Kidney glomerular epithelial cell (primary cell): ENCODE measurements around the gene CALHM1.

Source experiments
- DNase-seq: peaks from one replicate; lab custom pipeline; 2025; lab: John Stamatoyannopoulos, UW

Gene CALHM1

GRCh38 chr10:103455235-103455634 is 3.5 kb downstream of the CALHM1 start:
- no peak for DNase-seq

GRCh38 chr10:103454026-103454425 is 4.7 kb downstream of the CALHM1 start:
- DNase-seq = no peak

- no peak for DNase-seq
Observed at GRCh38 chr10:103452506-103453230, 6.0 kb downstream of the CALHM1 start.

- no peak for DNase-seq
Observed at GRCh38 chr10:103451831-103452505, 6.7 kb downstream of the CALHM1 start, which contains the start of gene CALHM2. TSS of gene CALHM2 (minus strand) at chr10:103452370. CDS start at chr10:103449941, 2,429 bp downstream.

GRCh38 chr10:103451091-103451813 is 7.4 kb downstream of the CALHM1 start:
- no peak for DNase-seq

- no peak for DNase-seq
Observed at GRCh38 chr10:103450201-103450695, 8.5 kb downstream of the CALHM1 start.

GRCh38 chr10:103449208-103450144 is 9.2 kb downstream of the CALHM1 start:
- no peak for DNase-seq

GRCh38 chr10:103448746-103449145 is 10.0 kb downstream of the CALHM1 start:
- peak; percentile 4 for DNase-seq

- no peak for DNase-seq
Observed at GRCh38 chr10:103447187-103447586, 11.5 kb downstream of the CALHM1 start.

GRCh38 chr10:103445767-103446567 is 12.7 kb downstream of the CALHM1 start:
- DNase-seq = no peak

- DNase-seq = no peak
Observed at GRCh38 chr10:103445366-103445765, 13.3 kb downstream of the CALHM1 start.

- no peak for DNase-seq
Observed at GRCh38 chr10:103444478-103444877, 14.2 kb downstream of the CALHM1 start.

GRCh38 chr10:103443475-103444185 is 15.1 kb downstream of the CALHM1 start:
- DNase-seq = no peak

- DNase-seq = no peak
Observed at GRCh38 chr10:103442031-103442461, 16.7 kb downstream of the CALHM1 start.

- no peak for DNase-seq
Observed at GRCh38 chr10:103441611-103442010, 17.1 kb downstream of the CALHM1 start.

- DNase-seq = no peak
Observed at GRCh38 chr10:103441206-103441605, 17.5 kb downstream of the CALHM1 start.

- no peak for DNase-seq
Observed at GRCh38 chr10:103440416-103440815, 18.3 kb downstream of the CALHM1 start.

GRCh38 chr10:103439776-103440175 is 18.9 kb downstream of the CALHM1 start:
- DNase-seq = no peak

- no peak for DNase-seq
Observed at GRCh38 chr10:103433858-103434257, 24.8 kb downstream of the CALHM1 start.

GRCh38 chr10:103431902-103432301 is 26.8 kb downstream of the CALHM1 start:
- DNase-seq = no peak
